Esophagus muscularis mucosa (tissue), 4 donors: Measurements from ENCODE around the gene PTAR1.

Source experiments
- CTCF ChIP-seq, 3 experiments: fragments of 200-600 bp in 2 of 3; fragments of 450-650 bp in 1 of 3; sonication (generic) in 2 of 3; IDR thresholded peaks; one replicate each; pipeline ENCODE4 v1.5.1; 2017 to 2019; ENCODE audit warnings: antibody characterized with exemption in 3 of 3, mild to moderate bottlenecking in 2 of 3, moderate library complexity in 1 of 3
- EP300 ChIP-seq: sonication (generic); formaldehyde crosslinking; IDR thresholded peaks from one replicate; pipeline ENCODE4 v1.6.1; 2017; ENCODE audit warnings: antibody characterized with exemption
- POLR2A ChIP-seq: fragments of 450-650 bp; IDR thresholded peaks from one replicate; pipeline ENCODE4 v1.6.1; 2017; ENCODE audit warnings: antibody characterized with exemption, moderate library complexity, mild to moderate bottlenecking, low read depth
- POLR2AphosphoS5 ChIP-seq, 2 donors: sonication (generic); formaldehyde crosslinking; IDR thresholded peaks; one replicate each; pipeline ENCODE4 v1.6.1; 2017; ENCODE audit warnings: antibody characterized with exemption in 2 of 2

GRCh38 chr9:69674112-69674685, 85.6 kb downstream of the PTAR1 start:
- TF ChIP-seq CTCF (IDR thresholded peaks at IDR 0.05) = no peak
- TF ChIP-seq POLR2A = no peak
- TF ChIP-seq POLR2AphosphoS5 (IDR thresholded peaks at IDR 0.05) = no peak
- TF ChIP-seq EP300 = no peak
